ENCODE results near the gene FKRP. TPM values are rescaled to one million over a fixed set of nuclear protein-coding genes. Genes with fewer than 3 reads are reported as not detected.
"Not testable (repeated sequence)": the region's sequence is repeated elsewhere in the genome, so short reads cannot be mapped to it uniquely, and the experiment has no call there.

Gene FKRP
- total RNA-seq, 1 experiment from 2014 or later: 23.9 TPM

- ChIA-PET POLR2A (interaction anchor here (2.4 to 10.6 kb wide), 2 partner anchors 17 to 22 kb away, joined by 13 to 147 read pairs; partner anchors contain the start of gene SLC1A5), CTCF (interaction anchor here (0.6 to 1.2 kb wide), 5 partner anchors 8 to 227 kb away, joined by 3 to 5 read pairs (median 3); no protein-coding TSS in a partner anchor)
- BruUV-seq (replicated peaks): no TSS peak
- Mint-ChIP-seq H3K27ac (ENCODE audit: low read depth, unreplicated experiment) (no peak overlapping the region), H3K36me3 (ENCODE audit: insufficient read depth, unreplicated experiment) (peaks cover 6% of the 10 kb centered on the region), H3K9me3 (ENCODE audit: unreplicated experiment) (no peaks in the 10 kb centered on the region), H3K4me1 (ENCODE audit: insufficient read depth, unreplicated experiment) (peaks cover 2% of the 10 kb centered on the region), H3K27me3 (ENCODE audit: insufficient read depth, unreplicated experiment) (no peaks in the 10 kb centered on the region), H3K4me3 (ENCODE audit: unreplicated experiment) (no peak overlapping the region)
- DNase-seq (ENCODE audit: unreplicated experiment): no peak
- intact Hi-C loops (cut with micrococcal nuclease): no loop called here
- no peak for TF ChIP-seq CTCF (IDR thresholded peaks at IDR 0.05; ENCODE audit: unreplicated experiment)
Measured at GRCh38 chr19:46764817-46765291, 19.0 kb downstream of the FKRP start.

GRCh38 chr19:46766569-46767317 is 20.9 kb downstream of the FKRP start:
- no peak overlapping the region for H3K27ac Mint-ChIP-seq (ENCODE audit: low read depth, unreplicated experiment)
- peak; percentile 43 for TF ChIP-seq CTCF (IDR thresholded peaks at IDR 0.05; ENCODE audit: unreplicated experiment)
- intact Hi-C loops (cut with micrococcal nuclease): no loop called here
- POLR2A ChIA-PET: interaction anchor here (1.0 to 10.6 kb wide), 2 partner anchors 14 to 20 kb away, joined by 3 to 147 read pairs; partner anchors contain the start of gene SLC1A5
- no peaks in the 10 kb centered on the region for H3K27me3 Mint-ChIP-seq (ENCODE audit: insufficient read depth, unreplicated experiment)
- CTCF ChIA-PET: interaction anchor here (0.6 to 1.6 kb wide), 11 partner anchors 8 to 624 kb away, joined by 3 to 15 read pairs (median 4); no protein-coding TSS in a partner anchor
- peaks cover 8% of the 10 kb centered on the region for H3K36me3 Mint-ChIP-seq (ENCODE audit: insufficient read depth, unreplicated experiment)
- no peak overlapping the region for H3K4me3 Mint-ChIP-seq (ENCODE audit: unreplicated experiment)
- BruUV-seq (replicated peaks): no TSS peak
- H3K9me3 Mint-ChIP-seq (ENCODE audit: unreplicated experiment): no peaks in the 10 kb centered on the region
- peak; percentile 62 for DNase-seq (ENCODE audit: unreplicated experiment)
- H3K4me1 Mint-ChIP-seq (ENCODE audit: insufficient read depth, unreplicated experiment): no peaks in the 10 kb centered on the region

GRCh38 chr19:46768746-46769145 is 22.9 kb downstream of the FKRP start:
- ChIA-PET POLR2A (interaction anchor here (1.4 kb wide), 2 partner anchors 12 to 20 kb away, joined by 5 to 15 read pairs; partner anchors contain the start of gene SLC1A5), CTCF (interaction anchor here (0.6 to 4.0 kb wide), 5 partner anchors 10 to 1349 kb away, joined by 3 to 13 read pairs (median 4); no protein-coding TSS in a partner anchor)
- H3K4me1 Mint-ChIP-seq (ENCODE audit: insufficient read depth, unreplicated experiment); H3K4me3 Mint-ChIP-seq (ENCODE audit: unreplicated experiment); H3K27ac Mint-ChIP-seq (ENCODE audit: low read depth, unreplicated experiment); BruUV-seq (replicated peaks); intact Hi-C loops (cut with micrococcal nuclease); H3K9me3 Mint-ChIP-seq (ENCODE audit: unreplicated experiment); H3K27me3 Mint-ChIP-seq (ENCODE audit: insufficient read depth, unreplicated experiment); DNase-seq (ENCODE audit: unreplicated experiment): not testable (repeated sequence)
- peaks cover 28% of the 10 kb centered on the region for H3K36me3 Mint-ChIP-seq (ENCODE audit: insufficient read depth, unreplicated experiment)

GRCh38 chr19:46772170-46773017 is 26.5 kb downstream of the FKRP start:
- Mint-ChIP-seq H3K27ac (ENCODE audit: low read depth, unreplicated experiment) (no peak overlapping the region), H3K4me3 (ENCODE audit: unreplicated experiment) (no peak overlapping the region), H3K27me3 (ENCODE audit: insufficient read depth, unreplicated experiment) (no peaks in the 10 kb centered on the region), H3K9me3 (ENCODE audit: unreplicated experiment) (no peaks in the 10 kb centered on the region), H3K4me1 (ENCODE audit: insufficient read depth, unreplicated experiment) (no peaks in the 10 kb centered on the region), H3K36me3 (ENCODE audit: insufficient read depth, unreplicated experiment) (peaks cover 64% of the 10 kb centered on the region)
- intact Hi-C loops (cut with micrococcal nuclease): no loop called here
- no TSS peak for BruUV-seq (replicated peaks)
- no peak for DNase-seq (ENCODE audit: unreplicated experiment)
- TF ChIP-seq CTCF (IDR thresholded peaks at IDR 0.05; ENCODE audit: unreplicated experiment): no peak
- ChIA-PET POLR2A (interaction anchor here (0.7 to 3.0 kb wide), 4 partner anchors 8 to 490 kb away, joined by 4 to 12 read pairs (median 8); no protein-coding TSS in a partner anchor), CTCF (interaction anchor here (0.6 to 4.0 kb wide), 4 partner anchors 14 to 743 kb away, joined by 3 to 13 read pairs (median 3); no protein-coding TSS in a partner anchor)
